A549 (cell line): ENCODE data around the gene KTN1.

Source experiments
- CEBPB ChIP-seq, 2 experiments: fragments of >200 bp in 1 of 2; sonication (Bioruptor Twin) in 1 of 2; formaldehyde crosslinking in 1 of 2; IDR thresholded peaks; 2 replicates each; pipeline ENCODE4 v1.6.1; 2012 to 2016
- CTCF ChIP-seq: fragments of >200 bp; sonication (Bioruptor Twin); formaldehyde crosslinking; IDR thresholded peaks from 3 replicates; pipeline ENCODE4 v1.5.1; 2016
- MAX ChIP-seq: IDR thresholded peaks from 2 replicates; pipeline ENCODE4 v1.6.1; 2012
- POLR2A ChIP-seq: IDR thresholded peaks from 2 replicates; pipeline ENCODE4 v1.6.1; 2012; ENCODE audit warnings: mild to moderate bottlenecking, low read length
- POLR2AphosphoS2 ChIP-seq: conservative IDR thresholded peaks from 2 replicates; pipeline ENCODE4 v1.6.1; 2012; ENCODE audit warnings: low read length, improper control_type of control experiment, inconsistent platforms
- REST ChIP-seq: fragments of 200-600 bp; sonication (generic); IDR thresholded peaks from 2 replicates; pipeline ENCODE4 v1.6.1; 2016; ENCODE audit warnings: antibody characterized with exemption, mild to moderate bottlenecking, moderate library complexity
- RFX5 ChIP-seq: fragments of 450-650 bp; IDR thresholded peaks from 2 replicates; pipeline ENCODE4 v1.7.1; 2014; ENCODE audit warnings: antibody characterized with exemption, mild to moderate bottlenecking, moderate library complexity
- SMC3 ChIP-seq: fragments of >200 bp; sonication (Bioruptor Twin); formaldehyde crosslinking; IDR thresholded peaks from 3 replicates; pipeline ENCODE4 v1.6.1; 2018; ENCODE audit warnings: inconsistent platforms
- TP53 ChIP-seq: fragments of 250-450 bp; sonication (Bioruptor Pico); IDR thresholded peaks from 2 replicates; pipeline ENCODE4 v1.5.0; 2021; ENCODE audit warnings: mild to moderate bottlenecking, moderate library complexity

GRCh38 chr14:55600784-55601561, 21.0 kb downstream of the KTN1 start:
- TF ChIP-seq CTCF (no peak), TP53 (CRISPR knock-in tag) (no peak), RFX5 (no peak), POLR2A (no peak), CEBPB (IDR thresholded peaks at IDR 0.05) (peak; percentile 17 to 48; a peak in 1 of 4 replicates), SMC3 (no peak), MAX (no peak), REST (no peak), POLR2AphosphoS2 (no peak)
